Measurements from ENCODE around the gene G0S2. TPM values are rescaled to one million over a fixed set of nuclear protein-coding genes. Genes with fewer than 3 reads are reported as not detected.

The G0S2 gene
- total and polyA plus RNA-seq, 2 of the 4 experiments (the other 2 are of a cell fraction), result 0.36 to 0.53 TPM

DNA sequence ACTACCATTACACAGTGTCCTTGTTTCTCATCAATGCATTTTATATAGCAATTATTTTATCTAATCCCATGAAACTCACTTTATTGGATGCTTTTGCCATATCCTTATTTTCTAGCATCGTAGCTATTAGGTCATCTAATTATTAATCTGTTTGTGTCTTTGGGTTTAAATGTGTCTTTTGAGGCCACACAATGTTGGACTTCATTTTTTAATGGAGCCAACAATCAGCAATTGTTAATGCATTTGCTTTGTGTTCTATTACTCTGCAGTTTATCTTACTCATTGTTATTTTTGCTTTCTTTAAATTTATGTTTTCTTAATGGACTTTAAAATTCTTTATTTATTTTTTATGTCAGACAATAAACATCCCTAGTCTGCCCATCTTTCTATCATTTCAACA, 27.6 kb downstream of the G0S2 start:
- H2BK20ac ChIP-seq (ENCODE audit: low read depth, low read length), result no peak overlapping the region
- intact Hi-C loops (cut with micrococcal nuclease), result no loop called here
- CTCF ChIA-PET, result no interaction called here
- ATAC-seq (ENCODE audit: low read depth), result no peak
- BruUV-seq (replicated peaks), result no TSS peak
- H3K4ac ChIP-seq (ENCODE audit: low read depth, low read length), result no peak overlapping the region
- no peak overlapping the region for H3K27ac ChIP-seq (ENCODE audit: insufficient read depth, low read length)
- no peak overlapping the region for H3K9ac ChIP-seq (ENCODE audit: low read depth, low read length)
- H2BK15ac ChIP-seq (ENCODE audit: low read depth, low read length), result no peak overlapping the region
- no peaks in the 10 kb centered on the region for H3K9me3 ChIP-seq (ENCODE audit: control insufficient read depth, insufficient read depth, low read length)
- no peaks in the 10 kb centered on the region for H3K9me1 ChIP-seq (ENCODE audit: insufficient read depth, low read length)
- H3K4me1 ChIP-seq (ENCODE audit: control insufficient read depth, insufficient read depth, low read length), result no peaks in the 10 kb centered on the region
- H4K20me1 ChIP-seq (ENCODE audit: insufficient read depth, low read length), result no peaks in the 10 kb centered on the region
- H3K56ac ChIP-seq (ENCODE audit: extremely low read depth, insufficient read depth, low read length), result no peak overlapping the region
- H3K36me3 ChIP-seq (ENCODE audit: control insufficient read depth, insufficient read depth, low read length), result no peaks in the 10 kb centered on the region
- no peak overlapping the region for H3K4me3 ChIP-seq (ENCODE audit: insufficient read depth, low read depth, low read length)
- no peak overlapping the region for H3K4me2 ChIP-seq (ENCODE audit: low read depth, low read length)
- H2AFZ ChIP-seq (replicated peaks; ENCODE audit: low read length, poor library complexity), result no peak overlapping the region
- H3K23ac ChIP-seq (ENCODE audit: low read depth, low read length), result no peak overlapping the region
- H2BK5ac ChIP-seq (ENCODE audit: low read depth, low read length, poor library complexity, severe bottlenecking), result no peak overlapping the region
- no peak overlapping the region for H2AK9ac ChIP-seq (replicated peaks; ENCODE audit: low read depth, low read length, poor library complexity)
- POLR2A ChIA-PET (ENCODE audit: unreplicated experiment), result interaction anchor here (0.6 kb wide), 1 partner anchor 68 kb away, joined by 3 read pairs; no protein-coding TSS in a partner anchor
- no peaks in the 10 kb centered on the region for H3K79me1 ChIP-seq (ENCODE audit: low read depth in 1 of 2, low read length in 2 of 2)
- H4K8ac ChIP-seq (ENCODE audit: low read depth in 2 of 2, low read length in 2 of 2), result no peak overlapping the region
- in situ Hi-C loops (cut with MboI; ENCODE audit: low sequenced_read_pairs), result no loop called here
- WGBS, 2 experiments (ENCODE audit: extremely low coverage in 2 of 2, insufficient read length in 1 of 2), result no CpG with 5 or more reads among the region's 1 CpG
- dilution Hi-C loops (cut with HindIII; ENCODE audit: low sequenced_read_pairs, unreplicated experiment), result no loop called here
- no peak overlapping the region for H2BK120ac ChIP-seq (ENCODE audit: low read depth, low read length)
- no peak overlapping the region for H2AK5ac ChIP-seq (ENCODE audit: low read depth, low read length)
- H4K91ac ChIP-seq (ENCODE audit: insufficient read depth, low read depth, low read length), result no peak overlapping the region
- no peak for DNase-seq
- H3K27me3 ChIP-seq (ENCODE audit: control insufficient read depth, insufficient read depth, low read length), result no peaks in the 10 kb centered on the region
- H4K5ac ChIP-seq (ENCODE audit: low read depth, low read length), result no peak overlapping the region
- no peak overlapping the region for H3K14ac ChIP-seq (replicated peaks; ENCODE audit: low read depth, low read length)
- no peak overlapping the region for H3K18ac ChIP-seq (ENCODE audit: low read depth, low read length)
- TF ChIP-seq, protein P1, sequence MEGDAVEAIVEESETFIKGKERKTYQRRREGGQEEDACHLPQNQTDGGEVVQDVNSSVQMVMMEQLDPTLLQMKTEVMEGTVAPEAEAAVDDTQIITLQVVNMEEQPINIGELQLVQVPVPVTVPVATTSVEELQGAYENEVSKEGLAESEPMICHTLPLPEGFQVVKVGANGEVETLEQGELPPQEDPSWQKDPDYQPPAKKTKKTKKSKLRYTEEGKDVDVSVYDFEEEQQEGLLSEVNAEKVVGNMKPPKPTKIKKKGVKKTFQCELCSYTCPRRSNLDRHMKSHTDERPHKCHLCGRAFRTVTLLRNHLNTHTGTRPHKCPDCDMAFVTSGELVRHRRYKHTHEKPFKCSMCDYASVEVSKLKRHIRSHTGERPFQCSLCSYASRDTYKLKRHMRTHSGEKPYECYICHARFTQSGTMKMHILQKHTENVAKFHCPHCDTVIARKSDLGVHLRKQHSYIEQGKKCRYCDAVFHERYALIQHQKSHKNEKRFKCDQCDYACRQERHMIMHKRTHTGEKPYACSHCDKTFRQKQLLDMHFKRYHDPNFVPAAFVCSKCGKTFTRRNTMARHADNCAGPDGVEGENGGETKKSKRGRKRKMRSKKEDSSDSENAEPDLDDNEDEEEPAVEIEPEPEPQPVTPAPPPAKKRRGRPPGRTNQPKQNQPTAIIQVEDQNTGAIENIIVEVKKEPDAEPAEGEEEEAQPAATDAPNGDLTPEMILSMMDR (conservative IDR thresholded peaks at IDR 0.05; ENCODE audit: low read depth, low read length), result no peak
- TF ChIP-seq RFX5 (IDR thresholded peaks at IDR 0.05; ENCODE audit: low read depth, low read length), result no peak
- TF ChIP-seq FOS (IDR thresholded peaks at IDR 0.05; ENCODE audit: low read depth, low read length), result no peak
- TF ChIP-seq CHD1 (IDR thresholded peaks at IDR 0.05; ENCODE audit: low read depth, low read length), result no peak
- no peak for TF ChIP-seq CEBPB (IDR thresholded peaks at IDR 0.05; ENCODE audit: low read depth, low read length)
- TF ChIP-seq SMC3 (IDR thresholded peaks at IDR 0.05; ENCODE audit: low read depth, low read length), result no peak
- TF ChIP-seq MAFK (IDR thresholded peaks at IDR 0.05; ENCODE audit: low read depth, low read length), result no peak
- TF ChIP-seq MXI1 (IDR thresholded peaks at IDR 0.05; ENCODE audit: borderline replicate concordance, low read depth, low read length), result no peak
- TF ChIP-seq, protein P2, sequence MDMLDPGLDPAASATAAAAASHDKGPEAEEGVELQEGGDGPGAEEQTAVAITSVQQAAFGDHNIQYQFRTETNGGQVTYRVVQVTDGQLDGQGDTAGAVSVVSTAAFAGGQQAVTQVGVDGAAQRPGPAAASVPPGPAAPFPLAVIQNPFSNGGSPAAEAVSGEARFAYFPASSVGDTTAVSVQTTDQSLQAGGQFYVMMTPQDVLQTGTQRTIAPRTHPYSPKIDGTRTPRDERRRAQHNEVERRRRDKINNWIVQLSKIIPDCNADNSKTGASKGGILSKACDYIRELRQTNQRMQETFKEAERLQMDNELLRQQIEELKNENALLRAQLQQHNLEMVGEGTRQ (IDR thresholded peaks at IDR 0.05; ENCODE audit: low read depth, low read length), result no peak
- TF ChIP-seq, protein P3, sequence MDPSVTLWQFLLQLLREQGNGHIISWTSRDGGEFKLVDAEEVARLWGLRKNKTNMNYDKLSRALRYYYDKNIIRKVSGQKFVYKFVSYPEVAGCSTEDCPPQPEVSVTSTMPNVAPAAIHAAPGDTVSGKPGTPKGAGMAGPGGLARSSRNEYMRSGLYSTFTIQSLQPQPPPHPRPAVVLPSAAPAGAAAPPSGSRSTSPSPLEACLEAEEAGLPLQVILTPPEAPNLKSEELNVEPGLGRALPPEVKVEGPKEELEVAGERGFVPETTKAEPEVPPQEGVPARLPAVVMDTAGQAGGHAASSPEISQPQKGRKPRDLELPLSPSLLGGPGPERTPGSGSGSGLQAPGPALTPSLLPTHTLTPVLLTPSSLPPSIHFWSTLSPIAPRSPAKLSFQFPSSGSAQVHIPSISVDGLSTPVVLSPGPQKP (IDR thresholded peaks at IDR 0.05; ENCODE audit: borderline replicate concordance, low read depth, low read length), result no peak
- no peak for TF ChIP-seq BHLHE40 (IDR thresholded peaks at IDR 0.05; ENCODE audit: low read depth, low read length)
- TF ChIP-seq POLR2A (IDR thresholded peaks at IDR 0.05; ENCODE audit: low read depth, low read length), result no peak
- no peak for TF ChIP-seq RCOR1 (IDR thresholded peaks at IDR 0.05; ENCODE audit: insufficient replicate concordance, low read length)
- TF ChIP-seq MAZ (IDR thresholded peaks at IDR 0.05; ENCODE audit: borderline replicate concordance, low read depth, low read length), result no peak
